Neural crest cell (in vitro differentiated cells): ENCODE measurements around the gene DUSP7. TPM values are rescaled to one million over a fixed set of nuclear protein-coding genes. Genes with fewer than 3 reads are reported as not detected.
A peak's percentile ranks its signal among the peaks of the same experiment; 100 is the strongest.

Source experiments
- DNase-seq: peaks from one replicate; pipeline ENCODE4 v3.0.0; 2021; ENCODE audit warnings: low read depth, mixed read lengths, low spot score
- H3K27ac Mint-ChIP-seq: one replicate; pipeline ENCODE4 v1.8.0; 2021; ENCODE audit warnings: mild to moderate bottlenecking, mixed read lengths; ENCODE audit not compliant: unreplicated experiment
- H3K27me3 Mint-ChIP-seq: 2 replicates; pipeline ENCODE4 v1.8.0; 2021; ENCODE audit warnings: low read depth, mild to moderate bottlenecking, mixed read lengths
- H3K36me3 Mint-ChIP-seq: 2 replicates; pipeline ENCODE4 v1.8.0; 2021; ENCODE audit warnings: low read depth, mild to moderate bottlenecking, mixed read lengths
- H3K4me1 Mint-ChIP-seq: 2 replicates; pipeline ENCODE4 v1.8.0; 2021; ENCODE audit warnings: mixed read lengths
- H3K4me3 Mint-ChIP-seq: one replicate; pipeline ENCODE4 v1.8.0; 2021; ENCODE audit warnings: mild to moderate bottlenecking, mixed read lengths
- H3K9me3 Mint-ChIP-seq: 2 replicates; pipeline ENCODE4 v1.8.0; 2021; ENCODE audit warnings: mixed read lengths
- total RNA-seq: library from RNA; stranded (reverse); gene quantifications from 2 replicates; pipeline ENCODE4 v1.2.1, GENCODE V29; 2021
- TF ChIP-seq, protein P1 (sequence below): fragments of 200-600 bp; sonication (generic); conservative IDR thresholded peaks from 2 replicates; pipeline ENCODE4 v1.5.0; 2021; ENCODE audit warnings: antibody characterized with exemption, mild to moderate bottlenecking

Gene DUSP7
- total RNA-seq, 1 donor from 2014 or later, result 24.2 TPM

DNA sequence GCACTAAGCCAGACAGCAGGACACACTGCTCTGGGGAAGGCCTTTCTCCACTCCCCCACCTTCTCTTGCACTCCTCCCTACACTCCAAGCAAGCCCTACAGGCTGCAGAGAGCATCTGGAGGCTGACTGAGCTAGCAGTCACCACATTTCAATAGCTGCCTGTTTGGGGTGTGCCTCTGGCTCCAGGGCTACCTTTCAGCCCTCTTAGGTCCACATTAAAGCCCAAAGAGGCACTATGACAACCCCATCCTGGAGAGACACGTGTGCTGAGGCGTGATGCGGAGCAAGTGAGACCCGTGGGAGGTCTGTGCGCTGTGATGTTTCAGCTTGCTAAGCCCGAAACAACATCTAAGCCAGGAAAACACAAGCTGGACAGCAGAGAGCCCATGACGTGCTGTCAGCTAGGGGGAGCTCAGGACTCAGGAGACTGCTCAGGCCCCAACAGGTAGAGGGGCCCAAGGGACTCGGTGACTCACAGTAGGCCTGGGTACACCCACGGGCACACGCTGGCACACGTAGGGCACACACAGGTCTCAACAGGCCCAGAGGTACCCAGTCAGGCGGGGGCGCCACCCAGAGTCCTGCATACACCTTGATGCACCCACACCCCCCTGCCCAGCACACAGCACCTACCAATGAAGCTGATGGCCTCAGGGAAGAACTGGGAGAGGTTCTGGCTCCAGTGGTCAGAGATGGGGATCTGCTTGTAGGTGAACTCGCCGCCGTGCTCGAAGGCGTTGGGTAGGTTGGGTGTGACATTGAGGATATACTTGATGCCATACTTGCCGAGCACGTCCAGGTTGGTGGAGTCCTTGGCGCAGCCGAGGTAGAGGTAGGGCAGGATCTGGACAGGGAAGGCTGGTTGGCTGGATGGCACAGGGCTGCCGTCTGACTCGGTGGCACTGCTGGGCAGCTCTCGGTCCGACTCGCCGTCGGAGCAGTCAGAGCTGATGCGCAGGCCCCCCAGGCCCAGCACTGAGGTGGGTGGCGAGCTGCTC is 2.8 kb downstream of the DUSP7 start:
- Mint-ChIP-seq H3K4me3 (peak overlapping the region; percentile 85), H3K4me1 (peaks cover 27% of the 10 kb centered on the region), H3K27me3 (no peaks in the 10 kb centered on the region), H3K9me3 (no peaks in the 10 kb centered on the region), H3K27ac (peak overlapping the region; percentile 62), H3K36me3 (no peaks in the 10 kb centered on the region)
- DNase-seq, result no peak
- TF ChIP-seq, protein P1, sequence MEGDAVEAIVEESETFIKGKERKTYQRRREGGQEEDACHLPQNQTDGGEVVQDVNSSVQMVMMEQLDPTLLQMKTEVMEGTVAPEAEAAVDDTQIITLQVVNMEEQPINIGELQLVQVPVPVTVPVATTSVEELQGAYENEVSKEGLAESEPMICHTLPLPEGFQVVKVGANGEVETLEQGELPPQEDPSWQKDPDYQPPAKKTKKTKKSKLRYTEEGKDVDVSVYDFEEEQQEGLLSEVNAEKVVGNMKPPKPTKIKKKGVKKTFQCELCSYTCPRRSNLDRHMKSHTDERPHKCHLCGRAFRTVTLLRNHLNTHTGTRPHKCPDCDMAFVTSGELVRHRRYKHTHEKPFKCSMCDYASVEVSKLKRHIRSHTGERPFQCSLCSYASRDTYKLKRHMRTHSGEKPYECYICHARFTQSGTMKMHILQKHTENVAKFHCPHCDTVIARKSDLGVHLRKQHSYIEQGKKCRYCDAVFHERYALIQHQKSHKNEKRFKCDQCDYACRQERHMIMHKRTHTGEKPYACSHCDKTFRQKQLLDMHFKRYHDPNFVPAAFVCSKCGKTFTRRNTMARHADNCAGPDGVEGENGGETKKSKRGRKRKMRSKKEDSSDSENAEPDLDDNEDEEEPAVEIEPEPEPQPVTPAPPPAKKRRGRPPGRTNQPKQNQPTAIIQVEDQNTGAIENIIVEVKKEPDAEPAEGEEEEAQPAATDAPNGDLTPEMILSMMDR, result no peak

DNA sequence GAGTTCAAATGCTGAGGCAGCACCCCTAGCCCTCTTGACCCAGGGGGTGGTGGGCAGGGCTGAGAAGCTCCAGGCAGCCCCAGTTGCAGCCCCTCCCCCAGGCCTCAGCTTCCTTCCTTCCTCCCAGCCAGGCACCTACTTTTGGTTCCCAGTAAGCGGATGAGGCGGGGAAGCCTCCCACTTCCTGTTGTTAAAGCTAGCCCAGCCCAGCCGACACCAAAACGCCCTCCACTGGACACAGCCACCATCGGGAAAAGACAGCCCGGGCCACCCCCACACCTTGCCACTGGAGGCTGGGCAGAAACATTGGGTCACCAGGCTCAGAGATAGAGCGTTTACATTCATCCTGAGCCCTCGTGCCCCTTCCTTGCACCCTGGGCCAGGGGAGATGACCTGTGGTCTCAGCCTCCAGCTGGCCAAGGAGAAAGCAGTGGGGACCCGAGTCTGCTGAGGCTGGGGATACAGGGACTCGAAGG is 3.5 kb downstream of the DUSP7 start:
- Mint-ChIP-seq H3K27ac (peak overlapping the region; percentile 12), H3K36me3 (no peaks in the 10 kb centered on the region), H3K4me1 (peaks cover 27% of the 10 kb centered on the region), H3K4me3 (peak overlapping the region; percentile 85), H3K9me3 (no peaks in the 10 kb centered on the region), H3K27me3 (no peaks in the 10 kb centered on the region)
- DNase-seq, result peak; percentile 36
- TF ChIP-seq, protein P1, result no peak

DNA sequence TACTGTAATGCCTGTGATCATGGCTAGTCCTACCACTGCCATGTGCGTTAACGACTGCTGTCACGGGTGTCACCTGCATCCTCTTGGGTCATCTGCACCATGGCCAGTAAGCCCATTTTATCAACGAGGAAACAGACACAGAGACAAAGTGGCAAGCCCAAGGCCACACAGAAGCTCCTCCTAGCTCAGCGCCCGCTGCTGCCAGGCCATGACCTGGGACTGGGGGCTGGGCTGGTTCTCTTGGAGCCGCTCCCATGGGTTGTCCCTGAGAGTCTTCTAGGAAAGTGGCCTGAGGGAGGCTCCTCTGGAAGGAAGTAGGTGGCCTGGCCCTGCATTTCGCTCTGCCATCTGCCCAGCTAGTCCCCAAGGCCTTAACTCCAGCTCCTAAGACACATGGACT is 4.9 kb downstream of the DUSP7 start:
- Mint-ChIP-seq H3K27ac (no peak overlapping the region), H3K9me3 (no peaks in the 10 kb centered on the region), H3K27me3 (no peaks in the 10 kb centered on the region), H3K4me1 (peaks cover 26% of the 10 kb centered on the region), H3K4me3 (no peak overlapping the region), H3K36me3 (no peaks in the 10 kb centered on the region)
- TF ChIP-seq, protein P1, result no peak
- no peak for DNase-seq

DNA sequence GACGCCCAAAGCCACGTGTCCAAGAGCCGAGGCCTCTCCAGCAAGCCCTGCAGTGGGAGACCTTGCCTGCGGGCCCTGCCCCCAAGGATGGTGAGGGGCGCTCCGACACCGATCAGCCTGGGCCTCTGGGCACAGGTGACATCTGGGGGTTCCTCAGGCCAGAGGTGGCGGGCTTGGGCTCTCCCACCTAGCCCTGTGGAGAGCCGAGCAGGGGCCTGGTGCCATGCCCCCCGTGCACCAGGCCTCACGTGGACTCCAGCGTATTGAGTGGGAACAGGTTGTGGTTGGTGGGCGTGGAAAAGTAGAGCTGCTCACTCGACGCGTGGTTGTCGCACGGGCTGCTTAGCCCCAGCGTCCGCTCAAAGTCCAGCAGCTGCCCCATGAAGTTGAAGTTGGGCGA is 5.8 kb downstream of the DUSP7 start:
- Mint-ChIP-seq H3K9me3 (no peaks in the 10 kb centered on the region), H3K4me3 (no peak overlapping the region), H3K36me3 (no peaks in the 10 kb centered on the region), H3K27ac (no peak overlapping the region), H3K27me3 (no peaks in the 10 kb centered on the region), H3K4me1 (peaks cover 32% of the 10 kb centered on the region)
- TF ChIP-seq, protein P1, result no peak
- no peak for DNase-seq

DNA sequence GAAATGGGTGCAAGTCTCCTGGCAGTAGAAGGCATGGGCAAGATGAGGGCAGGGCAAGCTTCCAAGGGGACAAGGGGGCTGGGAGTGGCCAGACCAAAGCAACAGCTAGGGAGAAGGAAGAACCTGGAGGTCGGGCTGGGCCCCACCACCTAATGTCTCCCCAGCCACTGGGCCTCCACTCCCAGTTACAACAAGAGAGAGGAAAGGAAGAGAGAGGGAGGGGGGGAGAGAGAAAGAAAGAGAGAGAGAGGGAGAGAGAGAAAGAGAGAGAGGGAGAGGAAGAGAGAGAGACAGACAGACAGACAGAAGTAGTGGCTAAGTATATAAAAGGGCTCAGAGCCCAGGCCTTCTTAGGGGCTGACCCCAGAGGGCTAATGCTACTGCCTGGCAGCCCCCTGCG is 6.9 kb downstream of the DUSP7 start:
- no peak overlapping the region for H3K4me3 Mint-ChIP-seq
- TF ChIP-seq, protein P1, result no peak
- H3K27me3 Mint-ChIP-seq, result no peaks in the 10 kb centered on the region
- no peak overlapping the region for H3K27ac Mint-ChIP-seq
- no peaks in the 10 kb centered on the region for H3K36me3 Mint-ChIP-seq
- no peaks in the 10 kb centered on the region for H3K9me3 Mint-ChIP-seq
- H3K4me1 Mint-ChIP-seq, result peaks cover 36% of the 10 kb centered on the region
- no peak for DNase-seq
